RCC 7860 (cell line): ENCODE results near the gene GPX4.

Experiments
- DNase-seq: peaks from one replicate; pipeline ENCODE4 v3.0.0-alpha.2; 2015; ENCODE audit warnings: low spot score
- FAIRE-seq: peaks from 2 replicates; lab custom pipeline; 2012; peaks lifted over from hg19 to GRCh38; lab: Jason Lieb, UNC

The GPX4 gene

GRCh38 chr19:1146858-1147780, 43.3 kb downstream of the GPX4 start:
- no peak for FAIRE-seq
- DNase-seq: no peak

GRCh38 chr19:1147934-1148549, 44.2 kb downstream of the GPX4 start:
- FAIRE-seq (no peak), DNase-seq (no peak)

DNA sequence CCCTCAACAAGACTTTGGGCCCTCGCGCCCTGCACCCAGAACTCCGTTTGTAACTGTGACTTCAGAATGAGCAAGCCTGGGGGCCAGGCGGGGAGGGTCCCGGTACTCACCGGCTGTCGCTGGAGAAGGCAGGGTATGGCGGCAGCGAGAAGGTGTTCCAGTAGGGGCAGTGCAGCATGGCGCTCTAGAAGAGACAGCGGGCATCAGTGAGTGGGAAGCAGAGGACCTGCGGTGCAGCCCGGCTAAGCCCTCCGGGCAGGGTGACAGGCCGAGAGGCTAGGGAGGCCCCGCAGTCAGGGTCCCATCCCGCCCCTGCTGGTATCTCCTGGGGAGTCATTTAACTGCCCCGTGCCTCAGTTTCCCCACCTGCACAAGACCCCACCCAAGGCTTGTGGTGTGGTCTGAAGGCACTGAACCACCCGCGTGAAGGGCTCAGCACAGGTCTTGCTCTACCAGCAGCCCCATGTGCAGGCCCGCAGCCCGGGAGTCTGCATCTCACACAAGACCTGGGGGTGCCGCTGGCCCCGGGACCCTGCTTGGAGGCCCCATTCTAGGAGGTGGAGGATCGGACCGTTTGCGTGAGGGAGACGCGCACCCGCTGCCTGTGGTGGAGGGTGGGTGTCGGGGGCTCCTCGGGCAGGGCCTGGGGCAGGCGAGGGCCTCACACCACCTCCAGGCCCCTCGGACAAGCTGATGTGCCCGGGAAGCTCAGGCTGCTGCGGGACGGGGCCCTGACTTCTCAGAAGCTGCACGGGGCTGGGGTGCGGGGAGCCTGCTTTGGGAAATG, 45.7 kb downstream of the GPX4 start:
- FAIRE-seq (no peak), DNase-seq (no peak)

- DNase-seq: no peak
- FAIRE-seq: no peak
Measured at GRCh38 chr19:1150333-1151036, 46.7 kb downstream of the GPX4 start.

DNA sequence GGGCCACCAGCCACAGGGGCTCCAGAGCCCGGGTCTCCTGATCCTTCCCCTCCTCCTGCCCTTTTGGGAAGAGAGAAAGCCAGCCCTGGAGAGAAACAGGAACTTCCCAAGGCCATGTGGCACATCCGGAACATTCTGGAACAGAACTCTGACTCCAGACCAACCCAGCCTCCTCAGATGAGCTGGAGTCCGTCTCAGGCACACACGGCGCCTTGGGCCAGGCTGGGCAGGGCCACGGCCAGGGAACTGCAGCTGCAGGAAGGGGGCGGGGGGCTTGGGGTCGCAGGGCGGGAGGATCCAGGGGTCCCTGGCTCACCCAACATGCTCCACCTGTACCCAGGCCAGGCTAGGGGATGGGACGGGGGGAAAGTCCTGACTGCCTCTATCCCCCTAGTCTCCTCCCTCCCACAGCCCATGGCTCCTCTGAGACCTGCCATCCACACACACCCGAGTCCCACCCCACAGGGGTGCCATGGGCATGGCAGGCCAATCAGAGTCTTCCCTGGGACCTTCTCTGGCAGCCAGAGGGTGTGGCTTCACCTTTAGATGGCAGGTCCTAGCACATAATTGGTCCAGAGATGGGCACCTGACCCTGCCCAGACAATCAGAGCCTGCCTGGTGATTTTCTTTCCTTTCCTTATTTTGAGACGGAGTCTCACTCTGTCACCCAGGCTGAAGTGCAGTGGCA, 47.4 kb downstream of the GPX4 start:
- FAIRE-seq (no peak), DNase-seq (no peak)

DNA sequence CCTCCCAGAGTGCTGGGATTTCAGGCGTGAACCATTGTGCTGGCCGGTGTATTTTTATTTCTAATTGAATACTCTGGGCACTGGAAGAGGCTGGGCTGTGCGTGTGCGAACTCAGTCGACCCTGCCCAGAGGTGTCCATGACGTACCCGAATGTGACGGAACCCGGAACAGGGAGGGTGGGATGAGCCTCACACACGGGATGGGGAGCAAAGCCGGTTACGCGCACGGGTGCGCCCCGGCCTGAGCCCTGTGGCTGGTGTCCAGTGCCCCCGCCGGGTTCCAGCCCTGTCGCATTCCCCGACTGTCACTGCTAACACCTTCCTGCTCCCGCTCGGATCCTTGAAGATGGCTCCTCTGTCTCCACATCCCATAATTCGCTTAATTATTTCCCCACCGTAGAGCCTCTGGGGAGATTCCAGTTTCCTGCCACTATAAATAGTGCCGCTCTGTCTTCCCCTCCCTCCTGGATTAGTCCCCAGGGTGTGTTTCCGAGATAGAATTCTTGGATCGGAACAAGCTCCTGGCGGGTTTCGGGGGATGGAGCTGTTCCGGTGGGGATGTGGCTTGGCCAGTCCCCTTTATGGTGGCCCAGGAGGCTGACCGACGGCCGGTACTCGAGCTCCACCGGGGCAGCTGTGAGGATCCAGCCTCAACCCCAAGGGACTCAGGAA, 48.3 kb downstream of the GPX4 start:
- FAIRE-seq (no peak), DNase-seq (no peak)

DNA sequence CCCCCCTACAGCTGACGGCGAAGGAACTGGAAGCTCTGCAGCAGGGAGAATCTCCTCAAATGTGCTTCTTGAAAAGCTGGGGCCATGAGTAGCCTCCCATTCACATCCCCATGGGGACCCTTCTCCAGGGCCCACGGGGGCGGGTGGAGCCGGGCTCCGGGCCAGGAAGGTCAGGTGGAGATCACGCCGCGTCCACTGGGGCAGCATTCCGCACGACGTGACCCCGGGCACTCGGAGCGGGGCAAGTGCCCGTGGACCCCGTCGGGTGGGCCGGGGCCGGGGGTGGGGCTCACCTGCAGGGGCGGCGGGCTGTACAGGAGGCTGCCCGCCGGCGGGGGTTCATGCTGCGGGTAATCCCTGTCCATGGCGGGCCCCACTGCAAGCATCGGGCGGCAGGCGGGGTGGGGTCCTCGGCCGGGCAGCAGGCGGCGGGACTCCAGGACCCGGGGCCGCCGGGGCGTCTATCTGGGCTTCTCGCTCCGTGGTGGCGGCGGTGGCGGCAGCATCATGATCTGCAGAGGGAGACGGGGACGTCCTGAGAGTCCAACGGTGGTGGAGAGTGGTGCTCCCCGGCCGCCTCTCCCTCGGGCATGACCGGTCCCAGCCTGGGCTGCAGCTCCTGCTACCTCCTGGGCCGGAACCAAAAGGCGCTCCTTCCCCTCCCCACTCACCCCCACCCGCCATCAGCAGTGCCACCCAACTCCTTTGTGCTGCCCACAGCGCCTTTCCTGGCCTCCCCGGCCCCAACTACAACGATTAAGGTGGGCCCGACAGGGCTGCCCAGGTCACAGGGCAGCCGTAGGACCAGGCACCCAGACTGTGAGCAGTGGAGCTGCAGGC, 50.3 kb downstream of the GPX4 start:
- no peak for FAIRE-seq
- DNase-seq: no peak

GRCh38 chr19:1154731-1155351, 51.0 kb downstream of the GPX4 start:
- peak; percentile 52 for DNase-seq
- FAIRE-seq: peak; percentile 12

DNA sequence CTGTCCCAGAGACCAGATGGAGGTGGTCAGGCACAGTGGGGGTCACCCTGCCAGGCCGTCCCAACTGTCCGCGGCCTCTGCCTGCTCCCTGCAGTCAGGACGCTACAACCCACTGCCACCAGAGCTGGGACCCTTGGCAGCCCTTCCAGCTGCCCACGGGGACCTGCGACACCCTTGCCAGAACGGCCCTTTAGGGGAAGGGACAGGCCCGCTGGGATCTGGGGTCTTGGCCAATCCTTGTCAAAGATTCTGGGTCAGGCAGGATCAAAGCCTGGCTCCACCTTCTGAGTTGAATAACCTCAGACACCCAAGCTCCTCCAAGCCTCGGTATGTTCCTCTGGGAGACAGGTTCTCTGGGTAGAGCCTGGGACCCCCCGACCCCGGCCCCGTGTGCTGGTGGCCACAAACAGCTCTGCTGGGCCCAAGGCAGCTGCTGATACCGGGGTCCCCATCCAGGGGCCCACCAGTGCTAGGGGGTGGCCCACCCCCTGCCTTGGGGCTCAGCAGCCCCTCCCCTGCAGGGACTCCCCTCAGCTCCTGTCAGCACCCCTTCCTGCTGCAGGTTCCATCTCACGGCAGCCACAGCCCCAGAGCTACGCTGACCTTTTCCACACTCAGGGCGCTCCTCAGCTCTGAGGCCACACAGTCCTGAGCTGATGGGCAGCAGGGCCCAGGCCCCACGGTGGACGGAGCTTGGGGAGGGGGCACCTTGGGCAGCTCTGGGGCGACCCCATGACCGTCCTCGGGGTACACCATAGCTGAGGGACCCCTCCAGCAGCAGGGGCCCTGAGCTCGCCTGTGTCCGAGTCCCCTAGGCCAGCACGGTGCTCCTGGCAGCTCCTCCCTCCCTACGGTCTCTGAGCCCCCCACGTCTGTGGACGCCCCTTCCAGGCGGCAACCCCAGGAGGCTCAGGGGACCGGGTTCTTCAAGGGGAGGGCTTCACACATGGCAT, 51.8 kb downstream of the GPX4 start:
- no peak for FAIRE-seq
- no peak for DNase-seq
